Mucosa of descending colon (tissue), 3 donors: ENCODE data around the gene SGCG. TPM values are rescaled to one million over a fixed set of nuclear protein-coding genes. Genes with fewer than 3 reads are reported as not detected.

Source experiments
- ATAC-seq: fragments of 200-7000 bp; cut with Tn5 transposase; one replicate; pipeline ENCODE4 v1.9.1; 2020; ENCODE audit warnings: mild to moderate bottlenecking, moderate library complexity
- DNase-seq, 3 donors: peaks; one replicate each; pipeline ENCODE4 v3.0.0-alpha.2; 2020
- H3K36me3 ChIP-seq: fragments of 200-600 bp; one replicate; pipeline ENCODE4 v1.8.0; 2021; ENCODE audit warnings: low read depth, mild to moderate bottlenecking
- H3K4me1 ChIP-seq: fragments of 200-600 bp; one replicate; pipeline ENCODE4 v1.8.0; 2021; ENCODE audit warnings: low read depth, mild to moderate bottlenecking
- H3K4me3 ChIP-seq: fragments of 200-600 bp; one replicate; pipeline ENCODE4 v1.8.0; 2021; ENCODE audit warnings: mild to moderate bottlenecking
- H3K9me3 ChIP-seq: fragments of 200-600 bp; one replicate; pipeline ENCODE4 v1.8.0; 2021; ENCODE audit warnings: mild to moderate bottlenecking
- CTCF ChIP-seq: fragments of 200-600 bp; IDR thresholded peaks from one replicate; pipeline ENCODE4 v1.8.0; 2022; ENCODE audit warnings: antibody characterized with exemption, mild to moderate bottlenecking
- intact Hi-C, 2 donors: fragments of 100-400 bp; cut with DNase I in 1 of 2; cut with micrococcal nuclease in 1 of 2; formaldehyde crosslinking; loops; one replicate each; pipeline versions ENCODE4 v1.11.0 to v1.11.1; 2022; cut with DNase I, micrococcal nuclease
- total RNA-seq, 3 donors: library from RNA; stranded (reverse); fragmentation: NEBNext Ultra II Directional in 2 of 3; extraction: Animal tissue kit (Norgen Biotek cat#: 25700) in 2 of 3; gene quantifications; one replicate each; pipeline versions ENCODE4 v1.2.1 to v1.2.4, GENCODE V29; 2021 to 2023
- donor health status: DM: no; HTN: no; CAD: no; lungs with moderate emphysema.
- donor health status: DM: no; HTN: no; CAD: no.
- donor health status: DM: no; HTN: yes; CAD: no.

The SGCG gene
- total RNA-seq, 3 donors from 2014 or later = 0.41 to 0.66 TPM; not detected in 1

GRCh38 chr13:23159760-23160637 lies 20.8 kb upstream of the SGCG start:
- Histone ChIP-seq H3K36me3 (no peaks in the 10 kb centered on the region), H3K9me3 (no peaks in the 10 kb centered on the region), H3K4me1 (no peaks in the 10 kb centered on the region), H3K4me3 (no peak overlapping the region)
- DNase-seq (no peak), ATAC-seq (no peak)
- intact Hi-C loops = no loop called here
- no peak for TF ChIP-seq CTCF

- no peak overlapping the region for H3K4me3 ChIP-seq
- no peaks in the 10 kb centered on the region for H3K4me1 ChIP-seq
- DNase-seq (no peak), ATAC-seq (no peak)
- intact Hi-C loops = no loop called here
- TF ChIP-seq CTCF = no peak
- H3K36me3 ChIP-seq = no peaks in the 10 kb centered on the region
- H3K9me3 ChIP-seq = no peaks in the 10 kb centered on the region
These were observed 19.9 kb upstream of the SGCG start for GRCh38 chr13:23160638-23161480.

- TF ChIP-seq CTCF = no peak
- H3K4me1 ChIP-seq = no peaks in the 10 kb centered on the region
- DNase-seq = no peak
- no peak overlapping the region for H3K4me3 ChIP-seq
- H3K9me3 ChIP-seq = no peaks in the 10 kb centered on the region
- intact Hi-C loops = no loop called here
- ATAC-seq = no peak
- H3K36me3 ChIP-seq = no peaks in the 10 kb centered on the region
These were observed 19.3 kb upstream of the SGCG start for GRCh38 chr13:23161481-23161825.

- no peaks in the 10 kb centered on the region for H3K36me3 ChIP-seq
- H3K4me1 ChIP-seq = no peaks in the 10 kb centered on the region
- no peak for TF ChIP-seq CTCF
- no peaks in the 10 kb centered on the region for H3K9me3 ChIP-seq
- H3K4me3 ChIP-seq = no peak overlapping the region
- ATAC-seq (no peak), DNase-seq (no peak)
- intact Hi-C loops = no loop called here
These were observed 4.9 kb upstream of the SGCG start for GRCh38 chr13:23175920-23176319.

- no peak for TF ChIP-seq CTCF
- ATAC-seq = no peak
- Histone ChIP-seq H3K36me3 (no peaks in the 10 kb centered on the region), H3K9me3 (no peaks in the 10 kb centered on the region), H3K4me3 (no peak overlapping the region), H3K4me1 (no peaks in the 10 kb centered on the region)
- intact Hi-C loops = no loop called here
- DNase-seq = no peak
These were observed 1.4 kb downstream of the SGCG start for GRCh38 chr13:23182142-23182541.
